HepG2 (cell line): Measurements from ENCODE around the gene COX4I2. TPM values are rescaled to one million over a fixed set of nuclear protein-coding genes. Genes with fewer than 3 reads are reported as not detected.
A peak's percentile ranks its signal among the peaks of the same experiment; 100 is the strongest.

Experiments
- ATF6 ChIP-seq: sonication (generic); formaldehyde crosslinking; conservative IDR thresholded peaks from 2 replicates; pipeline ENCODE4 v1.4.0; 2020; ENCODE audit warnings: missing genetic modification reagents
- ATM ChIP-seq: fragments of 450-650 bp; IDR thresholded peaks from 2 replicates; pipeline ENCODE4 v1.7.1; 2017; ENCODE audit warnings: mild to moderate bottlenecking, borderline replicate concordance
- EP300 ChIP-seq, 3 experiments: sonication (generic) in 1 of 3; formaldehyde crosslinking in 1 of 3; IDR thresholded peaks; 2 replicates each; pipeline versions ENCODE4 v1.5.1 to v1.6.1; 2011 to 2020; ENCODE audit warnings: low read depth in 2 of 3, low read length in 2 of 3, borderline replicate concordance in 1 of 3, improper control_type of control experiment in 1 of 3, mild to moderate bottlenecking in 1 of 3, missing genetic modification reagents in 1 of 3, moderate library complexity in 1 of 3
- ERF ChIP-seq: IDR thresholded peaks from 2 replicates; pipeline ENCODE4 v1.6.1; 2018; ENCODE audit warnings: missing biosample characterization, missing genetic modification reagents
- ETV6 ChIP-seq: sonication (generic); formaldehyde crosslinking; conservative IDR thresholded peaks from 2 replicates; pipeline ENCODE4 v1.4.0; 2020; ENCODE audit warnings: missing genetic modification reagents
- GLMP ChIP-seq: sonication (generic); formaldehyde crosslinking; IDR thresholded peaks from 2 replicates; pipeline ENCODE4 v1.9.0; 2021; ENCODE audit warnings: missing genetic modification reagents, mild to moderate bottlenecking, borderline replicate concordance
- KMT2A ChIP-seq: sonication (generic); formaldehyde crosslinking; IDR thresholded peaks from 2 replicates; pipeline ENCODE4 v1.4.0; 2020; ENCODE audit warnings: missing genetic modification reagents
- MED13 ChIP-seq: sonication (generic); formaldehyde crosslinking; IDR thresholded peaks from 2 replicates; pipeline ENCODE4 v1.5.0; 2020; ENCODE audit warnings: missing genetic modification reagents
- PHB2 ChIP-seq: fragments of 450-650 bp; IDR thresholded peaks from 2 replicates; pipeline ENCODE4 v1.6.1; 2018; ENCODE audit not compliant: partially characterized antibody
- PHF5A ChIP-seq: IDR thresholded peaks from one replicate; pipeline ENCODE4 v1.6.1; 2018; ENCODE audit warnings: low read depth, missing genetic modification reagents; ENCODE audit not compliant: unreplicated experiment
- SAFB2 ChIP-seq: sonication (generic); formaldehyde crosslinking; IDR thresholded peaks from 2 replicates; pipeline ENCODE4 v1.5.1; 2020; ENCODE audit warnings: missing genetic modification reagents, low read depth, mild to moderate bottlenecking, borderline replicate concordance
- SIX1 ChIP-seq: sonication (generic); formaldehyde crosslinking; IDR thresholded peaks from 2 replicates; pipeline ENCODE4 v1.4.0; 2020; ENCODE audit warnings: missing genetic modification reagents, borderline replicate concordance
- SNRNP70 ChIP-seq: fragments of 200-400 bp; formaldehyde crosslinking; IDR thresholded peaks from 2 replicates; pipeline ENCODE4 v1.6.1; 2017; ENCODE audit warnings: mild to moderate bottlenecking, low read depth, low read length, moderate library complexity
- SP140L ChIP-seq: sonication (generic); formaldehyde crosslinking; IDR thresholded peaks from 2 replicates; pipeline ENCODE4 v1.4.0; 2020; ENCODE audit warnings: missing genetic modification reagents, borderline replicate concordance
- TCF12 ChIP-seq, 2 experiments: fragments of 450-650 bp in 1 of 2; sonication (generic) in 1 of 2; formaldehyde crosslinking in 1 of 2; IDR thresholded peaks; 2 replicates each; pipeline versions ENCODE4 v1.6.1 to v1.8.0; 2017 to 2022; ENCODE audit warnings: antibody characterized with exemption in 1 of 2, mild to moderate bottlenecking in 1 of 2, missing genetic modification reagents in 1 of 2, moderate library complexity in 1 of 2
- YEATS2 ChIP-seq: sonication (generic); formaldehyde crosslinking; IDR thresholded peaks from 2 replicates; pipeline ENCODE4 v1.4.0; 2020; ENCODE audit warnings: missing genetic modification reagents, borderline replicate concordance
- ZBTB8A ChIP-seq: sonication (generic); formaldehyde crosslinking; IDR thresholded peaks from 2 replicates; pipeline ENCODE4 v1.4.0; 2020; ENCODE audit warnings: mild to moderate bottlenecking, low read depth, missing genetic modification reagents, borderline replicate concordance
- ZC3H4 ChIP-seq: sonication (generic); formaldehyde crosslinking; IDR thresholded peaks from 2 replicates; pipeline ENCODE4 v1.4.0; 2020; ENCODE audit warnings: missing genetic modification reagents, borderline replicate concordance
- ZNF280B ChIP-seq: sonication (generic); formaldehyde crosslinking; IDR thresholded peaks from 2 replicates; pipeline ENCODE4 v1.5.0; 2020; ENCODE audit warnings: missing genetic modification reagents, mild to moderate bottlenecking, borderline replicate concordance
- ZNF292 ChIP-seq: sonication (generic); formaldehyde crosslinking; IDR thresholded peaks from 2 replicates; pipeline ENCODE4 v1.8.1; 2022; ENCODE audit warnings: mild to moderate bottlenecking, low read depth, missing genetic modification reagents, borderline replicate concordance
- ZNF430 ChIP-seq: sonication (generic); formaldehyde crosslinking; IDR thresholded peaks from 2 replicates; pipeline ENCODE4 v1.9.0; 2021; ENCODE audit warnings: mild to moderate bottlenecking, missing genetic modification reagents
- ZNF530 ChIP-seq: sonication (generic); formaldehyde crosslinking; IDR thresholded peaks from 2 replicates; pipeline ENCODE4 v1.5.0; 2020; ENCODE audit warnings: low read depth, mild to moderate bottlenecking, missing genetic modification reagents
- ZNF629 ChIP-seq: sonication (generic); formaldehyde crosslinking; conservative IDR thresholded peaks from 2 replicates; pipeline ENCODE4 v1.5.0; 2020; ENCODE audit warnings: missing genetic modification reagents
- ZNF703 ChIP-seq: sonication (generic); formaldehyde crosslinking; IDR thresholded peaks from 2 replicates; pipeline ENCODE4 v1.5.1; 2020; ENCODE audit warnings: missing genetic modification reagents, mild to moderate bottlenecking, moderate library complexity, borderline replicate concordance
- ZSCAN25 ChIP-seq: sonication (generic); formaldehyde crosslinking; IDR thresholded peaks from 2 replicates; pipeline ENCODE4 v1.8.0; 2022; ENCODE audit warnings: mild to moderate bottlenecking, missing genetic modification reagents
- polyA plus RNA-seq, 8 experiments: library from polyadenylated mRNA; depleted of rRNA in 3 of 8; stranded (reverse) in 7 of 8; unstranded in 1 of 8; fragments of >200 nt; fragmentation: Illumina TruSeq in 4 of 8; extraction: Trizol in 4 of 8; gene quantifications; 2 replicates each; pipeline versions ENCODE4 v1.2.1 to v1.2.3, GENCODE V29; 2011 to 2016; ENCODE audit warnings: low read depth in 4 of 8, missing spikeins in 1 of 8, mixed read lengths in 1 of 8; ENCODE audit not compliant: insufficient read depth in 1 of 8
- total RNA-seq, 5 experiments: library from RNA; depleted of rRNA; stranded (reverse); fragments of >200 nt; fragmentation: Illumina TruSeq; extraction: Trizol; gene quantifications; 2 replicates each; pipeline ENCODE4 v1.2.3, GENCODE V29; 2016; ENCODE audit warnings: low read depth in 1 of 5

Gene COX4I2
- total and polyA plus RNA-seq, 2 of the 13 experiments (the other 11 are each of a cell fraction or from before 2014, with no cell fraction given): 1.1 TPM; not detected in 1

- TF ChIP-seq ZNF280B (peak; percentile 98; the same call in 1 of the 2 replicates), ERF (CRISPR knock-in tag) (peak; percentile 100), ZSCAN25 (CRISPR knock-in tag) (peak; percentile 97), PHF5A (CRISPR knock-in tag) (peak; percentile 100), SP140L (peak; percentile 38; the same call in 1 of the 2 replicates), SIX1 (CRISPR knock-in tag) (no peak; the same call in 1 of the 2 replicates), SAFB2 (CRISPR knock-in tag) (peak; percentile 89; the same call in 1 of the 2 replicates), ATF6 (CRISPR knock-in tag) (no peak), ZC3H4 (CRISPR knock-in tag) (peak; percentile 88), ETV6 (CRISPR knock-in tag) (peak; percentile 100), ZNF629 (CRISPR knock-in tag) (peak; percentile 82), ZBTB8A (CRISPR knock-in tag) (peak; percentile 97), KMT2A (CRISPR knock-in tag) (peak; percentile 96), ZNF703 (CRISPR knock-in tag) (peak; percentile 100), TCF12 (IDR thresholded peaks at IDR 0.05) (no peak), TCF12 (CRISPR knock-in tag; IDR thresholded peaks at IDR 0.05) (peak; percentile 100), GLMP (no peak), ZNF292 (peak; percentile 99), ZNF430 (CRISPR knock-in tag) (peak; percentile 99), ATM (peak; percentile 88; the same call in 1 of the 2 replicates), EP300 (IDR thresholded peaks at IDR 0.05; ENCODE audit: low read depth in 2 of 2, low read length in 2 of 2) (peak; percentile 100), EP300 (CRISPR knock-in tag; IDR thresholded peaks at IDR 0.05; ENCODE audit: borderline replicate concordance) (peak; percentile 100), YEATS2 (CRISPR knock-in tag) (peak; percentile 90), MED13 (CRISPR knock-in tag) (peak; percentile 100), SNRNP70 (no peak), ZNF530 (CRISPR knock-in tag) (no peak; the same call in 1 of the 2 replicates), PHB2 (no peak)
These were observed 29.3 kb upstream of the COX4I2 start (continued) for GRCh38 chr20:31608251-31608945.
